Measurements from ENCODE around the gene ADAMTSL1. TPM values are rescaled to one million over a fixed set of nuclear protein-coding genes. Genes with fewer than 3 reads are reported as not detected.

ADAMTSL1 gene
- total RNA-seq, 1 experiment from 2014 or later, result not detected

DNA sequence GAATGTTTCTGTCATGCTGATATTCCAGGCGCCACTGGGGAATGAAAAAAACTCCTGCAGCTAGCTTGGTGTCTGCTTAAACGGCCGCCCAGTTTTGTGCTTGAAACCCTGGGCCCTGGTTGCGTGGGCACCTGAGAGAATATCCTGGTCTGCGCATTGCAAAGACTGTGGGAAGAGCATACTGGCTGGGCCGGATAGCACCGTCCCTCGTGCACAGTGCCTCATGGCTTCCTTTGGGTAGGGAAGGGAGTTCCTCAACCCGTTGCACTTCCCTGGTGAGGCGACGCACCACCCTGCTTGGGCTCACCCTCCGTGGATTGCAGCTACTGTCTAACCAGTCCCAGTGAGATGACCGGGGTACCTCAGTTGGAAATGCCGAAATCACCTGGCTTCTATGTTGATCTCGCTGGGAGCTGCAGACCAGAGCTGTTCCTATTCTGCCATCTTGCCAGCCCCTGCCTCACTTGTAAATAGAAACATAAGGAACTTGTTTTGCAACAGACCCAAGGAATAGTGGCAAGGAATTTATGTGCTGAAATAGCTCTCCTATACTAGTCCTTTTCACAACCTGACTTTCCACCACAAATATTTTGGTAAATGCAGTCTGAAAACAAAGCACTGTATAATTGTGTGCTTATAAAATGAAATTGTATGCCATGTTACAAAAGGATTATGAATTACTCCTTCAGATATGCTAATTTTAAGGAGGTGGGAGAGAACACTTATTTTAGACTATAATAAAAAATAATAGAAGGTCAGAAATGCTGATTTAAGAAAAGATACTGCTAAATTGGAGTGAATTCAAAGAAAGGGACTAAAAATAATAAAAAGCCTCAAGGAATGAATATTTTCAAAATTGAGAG lies 90.3 kb downstream of the ADAMTSL1 start:
- H2AFZ ChIP-seq (ENCODE audit: low read depth, low read length, poor library complexity, severe bottlenecking), result no peak overlapping the region
- H4K20me1 ChIP-seq (ENCODE audit: insufficient read depth), result no peaks in the 10 kb centered on the region
- no peak for DNase-seq (ENCODE audit: low read depth, low spot score)
- H3K9me2 ChIP-seq (ENCODE audit: insufficient read depth), result no peaks in the 10 kb centered on the region
- H3K4me3 ChIP-seq (replicated peaks in 1 of 2; ENCODE audit: low read depth in 1 of 2, low read length in 2 of 2), result no peak overlapping the region
- BruUV-seq (replicated peaks), result no TSS peak
- H3K27ac ChIP-seq (ENCODE audit: low read depth, low read length), result no peak overlapping the region
- H3K27me3 ChIP-seq (ENCODE audit: insufficient read depth, low read length), result no peaks in the 10 kb centered on the region
- RAD21 ChIA-PET (ENCODE audit: low non-redundant PET in 1 of 2, low total read pairs in 2 of 2, uncharacterized antibody in 2 of 2, unreplicated experiment in 2 of 2), result no interaction called here
- H3K9ac ChIP-seq (ENCODE audit: low read length), result no peak overlapping the region
- CTCF ChIA-PET, result no interaction called here
- no peaks in the 10 kb centered on the region for H3K79me2 ChIP-seq (ENCODE audit: insufficient read depth, low read length)
- intact Hi-C loops (cut with micrococcal nuclease), result no loop called here
- no peak for TF ChIP-seq FOSL1 (IDR thresholded peaks at IDR 0.05; ENCODE audit: low read depth)
- TF ChIP-seq JUND (IDR thresholded peaks at IDR 0.05), result no peak
- TF ChIP-seq ZNF274 (IDR thresholded peaks at IDR 0.05; ENCODE audit: low read depth, low read length), result no peak
- no peak for TF ChIP-seq ELF1 (IDR thresholded peaks at IDR 0.05; ENCODE audit: borderline replicate concordance, low read depth)
- TF ChIP-seq, protein P1, sequence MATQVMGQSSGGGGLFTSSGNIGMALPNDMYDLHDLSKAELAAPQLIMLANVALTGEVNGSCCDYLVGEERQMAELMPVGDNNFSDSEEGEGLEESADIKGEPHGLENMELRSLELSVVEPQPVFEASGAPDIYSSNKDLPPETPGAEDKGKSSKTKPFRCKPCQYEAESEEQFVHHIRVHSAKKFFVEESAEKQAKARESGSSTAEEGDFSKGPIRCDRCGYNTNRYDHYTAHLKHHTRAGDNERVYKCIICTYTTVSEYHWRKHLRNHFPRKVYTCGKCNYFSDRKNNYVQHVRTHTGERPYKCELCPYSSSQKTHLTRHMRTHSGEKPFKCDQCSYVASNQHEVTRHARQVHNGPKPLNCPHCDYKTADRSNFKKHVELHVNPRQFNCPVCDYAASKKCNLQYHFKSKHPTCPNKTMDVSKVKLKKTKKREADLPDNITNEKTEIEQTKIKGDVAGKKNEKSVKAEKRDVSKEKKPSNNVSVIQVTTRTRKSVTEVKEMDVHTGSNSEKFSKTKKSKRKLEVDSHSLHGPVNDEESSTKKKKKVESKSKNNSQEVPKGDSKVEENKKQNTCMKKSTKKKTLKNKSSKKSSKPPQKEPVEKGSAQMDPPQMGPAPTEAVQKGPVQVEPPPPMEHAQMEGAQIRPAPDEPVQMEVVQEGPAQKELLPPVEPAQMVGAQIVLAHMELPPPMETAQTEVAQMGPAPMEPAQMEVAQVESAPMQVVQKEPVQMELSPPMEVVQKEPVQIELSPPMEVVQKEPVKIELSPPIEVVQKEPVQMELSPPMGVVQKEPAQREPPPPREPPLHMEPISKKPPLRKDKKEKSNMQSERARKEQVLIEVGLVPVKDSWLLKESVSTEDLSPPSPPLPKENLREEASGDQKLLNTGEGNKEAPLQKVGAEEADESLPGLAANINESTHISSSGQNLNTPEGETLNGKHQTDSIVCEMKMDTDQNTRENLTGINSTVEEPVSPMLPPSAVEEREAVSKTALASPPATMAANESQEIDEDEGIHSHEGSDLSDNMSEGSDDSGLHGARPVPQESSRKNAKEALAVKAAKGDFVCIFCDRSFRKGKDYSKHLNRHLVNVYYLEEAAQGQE (IDR thresholded peaks at IDR 0.05; ENCODE audit: low read depth), result no peak
- no peak for TF ChIP-seq CBX3 (IDR thresholded peaks at IDR 0.05; ENCODE audit: low read depth)
- no peak for TF ChIP-seq YY1 (IDR thresholded peaks at IDR 0.05; ENCODE audit: extremely low read depth, insufficient replicate concordance, low read depth, low read length)
- TF ChIP-seq, protein P2, sequence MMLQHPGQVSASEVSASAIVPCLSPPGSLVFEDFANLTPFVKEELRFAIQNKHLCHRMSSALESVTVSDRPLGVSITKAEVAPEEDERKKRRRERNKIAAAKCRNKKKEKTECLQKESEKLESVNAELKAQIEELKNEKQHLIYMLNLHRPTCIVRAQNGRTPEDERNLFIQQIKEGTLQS (IDR thresholded peaks at IDR 0.05), result no peak
- TF ChIP-seq ZFX (IDR thresholded peaks at IDR 0.05), result no peak
- TF ChIP-seq, protein P3, sequence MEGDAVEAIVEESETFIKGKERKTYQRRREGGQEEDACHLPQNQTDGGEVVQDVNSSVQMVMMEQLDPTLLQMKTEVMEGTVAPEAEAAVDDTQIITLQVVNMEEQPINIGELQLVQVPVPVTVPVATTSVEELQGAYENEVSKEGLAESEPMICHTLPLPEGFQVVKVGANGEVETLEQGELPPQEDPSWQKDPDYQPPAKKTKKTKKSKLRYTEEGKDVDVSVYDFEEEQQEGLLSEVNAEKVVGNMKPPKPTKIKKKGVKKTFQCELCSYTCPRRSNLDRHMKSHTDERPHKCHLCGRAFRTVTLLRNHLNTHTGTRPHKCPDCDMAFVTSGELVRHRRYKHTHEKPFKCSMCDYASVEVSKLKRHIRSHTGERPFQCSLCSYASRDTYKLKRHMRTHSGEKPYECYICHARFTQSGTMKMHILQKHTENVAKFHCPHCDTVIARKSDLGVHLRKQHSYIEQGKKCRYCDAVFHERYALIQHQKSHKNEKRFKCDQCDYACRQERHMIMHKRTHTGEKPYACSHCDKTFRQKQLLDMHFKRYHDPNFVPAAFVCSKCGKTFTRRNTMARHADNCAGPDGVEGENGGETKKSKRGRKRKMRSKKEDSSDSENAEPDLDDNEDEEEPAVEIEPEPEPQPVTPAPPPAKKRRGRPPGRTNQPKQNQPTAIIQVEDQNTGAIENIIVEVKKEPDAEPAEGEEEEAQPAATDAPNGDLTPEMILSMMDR (IDR thresholded peaks at IDR 0.05 in 2 of 3, conservative IDR thresholded peaks at IDR 0.05 in 1 of 3; ENCODE audit: borderline replicate concordance in 1 of 3, insufficient read depth in 1 of 3, low read depth in 2 of 3, low read length in 2 of 3), result no peak
- no peak for TF ChIP-seq POLR2AphosphoS5 (IDR thresholded peaks at IDR 0.05; ENCODE audit: low read depth, low read length)
- TF ChIP-seq EZH2 (IDR thresholded peaks at IDR 0.05), result no peak
- TF ChIP-seq SP1 (IDR thresholded peaks at IDR 0.05; ENCODE audit: low read depth), result no peak
- TF ChIP-seq SIN3A (IDR thresholded peaks at IDR 0.05; ENCODE audit: low read depth), result no peak
- ATAC-seq, result no peak
- H3K4me1 ChIP-seq (ENCODE audit: control insufficient read depth in 1 of 2, insufficient read depth in 2 of 2, low read length in 2 of 2), result no peaks in the 10 kb centered on the region
- no peaks in the 10 kb centered on the region for H3K36me3 ChIP-seq (ENCODE audit: control insufficient read depth in 1 of 2, insufficient read depth in 2 of 2, low read length in 2 of 2)
- H3K9me3 ChIP-seq (ENCODE audit: control insufficient read depth in 1 of 2, insufficient read depth in 1 of 2, low read depth in 1 of 2, low read length in 2 of 2), result no peaks in the 10 kb centered on the region
- POLR2A ChIA-PET, result no interaction called here
- H3K4me2 ChIP-seq (ENCODE audit: low read length), result no peak overlapping the region
